Peyer's patch (tissue), 4 donors: ENCODE measurements around the gene WNT3A.

Experiments
- CTCF ChIP-seq, 6 experiments: fragments of 450-650 bp in 4 of 6; fragments of 200-600 bp in 2 of 6; sonication (generic) in 1 of 6; IDR thresholded peaks; one replicate each; pipeline ENCODE4 v1.5.1; 2017 to 2019; ENCODE audit warnings: antibody characterized with exemption in 6 of 6, mild to moderate bottlenecking in 3 of 6, moderate library complexity in 1 of 6
- POLR2A ChIP-seq, 2 donors: fragments of 450-650 bp; IDR thresholded peaks; one replicate each; pipeline ENCODE4 v1.5.1; 2017; ENCODE audit warnings: antibody characterized with exemption in 2 of 2, mild to moderate bottlenecking in 2 of 2, moderate library complexity in 2 of 2

- no peak for TF ChIP-seq POLR2A (IDR thresholded peaks at IDR 0.05)
- no peak for TF ChIP-seq CTCF (IDR thresholded peaks at IDR 0.05)
Observed at GRCh38 chr1:228072658-228073043, 65.9 kb downstream of the WNT3A start.
